GM12892 (cell line): ENCODE measurements around the gene TPRG1L.

ENCODE experiments used
- POLR2A ChIP-seq: IDR thresholded peaks from 2 replicates; pipeline ENCODE4 v1.6.1; 2011; ENCODE audit warnings: low read depth, low read length, control low read depth
- TAF1 ChIP-seq: IDR thresholded peaks from 2 replicates; pipeline ENCODE4 v1.6.1; 2011; ENCODE audit warnings: low read depth, mild to moderate bottlenecking, control low read depth, low read length, borderline replicate concordance

DNA sequence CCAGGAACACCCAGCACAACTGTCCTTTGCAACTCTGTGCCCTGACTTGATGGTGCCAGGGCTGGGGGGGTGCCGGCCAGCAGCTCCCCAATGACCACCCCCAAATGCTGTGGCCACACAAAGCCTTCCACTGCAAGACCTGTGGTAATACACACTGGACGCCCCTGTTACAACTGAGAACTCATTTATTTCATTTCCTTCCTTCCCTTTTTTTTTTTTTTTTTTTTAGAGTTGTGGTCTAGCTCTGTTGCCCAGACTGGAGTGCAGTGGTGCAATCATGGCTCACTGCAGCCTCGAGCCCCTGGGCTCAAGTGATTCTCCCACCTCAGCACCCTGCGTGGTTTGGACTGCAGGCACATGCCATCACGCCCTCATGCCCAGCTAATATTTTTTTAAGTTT, 52.7 kb downstream of the TPRG1L start:
- TF ChIP-seq POLR2A (peak; percentile 32; the same call in 1 of the 2 replicates), TAF1 (no peak)
